Measurements from ENCODE around the gene HMCN2. TPM values are rescaled to one million over a fixed set of nuclear protein-coding genes. Genes with fewer than 3 reads are reported as not detected.

Gene HMCN2
- total RNA-seq, 1 donor from 2014 or later, result 5.8 TPM

- Mint-ChIP-seq H3K9me3 (peaks cover 11% of the 10 kb centered on the region), H3K4me1 (peaks cover 24% of the 10 kb centered on the region), H3K4me3 (no peak overlapping the region), H3K36me3 (peaks cover 3% of the 10 kb centered on the region), H3K27me3 (ENCODE audit: low read depth) (peaks cover 7% of the 10 kb centered on the region), H3K27ac (no peak overlapping the region)
- no peak for TF ChIP-seq CTCF (IDR thresholded peaks at IDR 0.05; ENCODE audit: unreplicated experiment)
- no peak for DNase-seq (ENCODE audit: low spot score in 2 of 2, unreplicated experiment in 2 of 2)
Observed at GRCh38 chr9:130442746-130443455, 177.3 kb downstream of the HMCN2 start.

GRCh38 chr9:130443456-130443801, 177.9 kb downstream of the HMCN2 start:
- peaks cover 28% of the 10 kb centered on the region for H3K4me1 Mint-ChIP-seq
- no peak overlapping the region for H3K27ac Mint-ChIP-seq
- H3K4me3 Mint-ChIP-seq, result peak overlapping the region; percentile 38
- DNase-seq (ENCODE audit: low spot score in 2 of 2, unreplicated experiment in 2 of 2), result no peak
- H3K27me3 Mint-ChIP-seq (ENCODE audit: low read depth), result peaks cover 7% of the 10 kb centered on the region
- H3K9me3 Mint-ChIP-seq, result peaks cover 11% of the 10 kb centered on the region
- H3K36me3 Mint-ChIP-seq, result peaks cover 3% of the 10 kb centered on the region
- no peak for TF ChIP-seq CTCF (IDR thresholded peaks at IDR 0.05; ENCODE audit: unreplicated experiment)

- H3K27ac Mint-ChIP-seq, result no peak overlapping the region
- H3K9me3 Mint-ChIP-seq, result peaks cover 11% of the 10 kb centered on the region
- peaks cover 3% of the 10 kb centered on the region for H3K36me3 Mint-ChIP-seq
- H3K4me3 Mint-ChIP-seq, result peak overlapping the region; percentile 38
- no peak for DNase-seq (ENCODE audit: low spot score in 2 of 2, unreplicated experiment in 2 of 2)
- TF ChIP-seq CTCF (IDR thresholded peaks at IDR 0.05; ENCODE audit: unreplicated experiment), result no peak
- H3K27me3 Mint-ChIP-seq (ENCODE audit: low read depth), result peaks cover 7% of the 10 kb centered on the region
- H3K4me1 Mint-ChIP-seq, result peaks cover 28% of the 10 kb centered on the region
Observed at GRCh38 chr9:130443840-130444492, 178.4 kb downstream of the HMCN2 start.

- H3K27me3 Mint-ChIP-seq (ENCODE audit: low read depth), result peaks cover 7% of the 10 kb centered on the region
- peaks cover 32% of the 10 kb centered on the region for H3K4me1 Mint-ChIP-seq
- TF ChIP-seq CTCF (IDR thresholded peaks at IDR 0.05; ENCODE audit: unreplicated experiment), result no peak
- H3K36me3 Mint-ChIP-seq, result peaks cover 3% of the 10 kb centered on the region
- DNase-seq (ENCODE audit: low spot score in 2 of 2, unreplicated experiment in 2 of 2), result peak; percentile 50 to 68
- H3K4me3 Mint-ChIP-seq, result peak within 1 kb of the TSS; percentile 80
- H3K27ac Mint-ChIP-seq, result peak within 1 kb of the TSS; percentile 97
- H3K9me3 Mint-ChIP-seq, result peaks cover 11% of the 10 kb centered on the region
Observed at GRCh38 chr9:130444565-130445221, 179.1 kb downstream of the HMCN2 start, which contains the start of gene ASS1. Gene ASS1 (plus strand): TSS chr9:130444961. CDS start chr9:130452229, 7,268 bp downstream.

- Mint-ChIP-seq H3K9me3 (peaks cover 11% of the 10 kb centered on the region), H3K4me3 (peak overlapping the region; percentile 80), H3K4me1 (peaks cover 36% of the 10 kb centered on the region), H3K27ac (peak overlapping the region; percentile 97), H3K27me3 (ENCODE audit: low read depth) (peaks cover 7% of the 10 kb centered on the region), H3K36me3 (peaks cover 3% of the 10 kb centered on the region)
- DNase-seq (ENCODE audit: low spot score in 2 of 2, unreplicated experiment in 2 of 2), result no peak
- no peak for TF ChIP-seq CTCF (IDR thresholded peaks at IDR 0.05; ENCODE audit: unreplicated experiment)
Observed at GRCh38 chr9:130445268-130445983, 179.9 kb downstream of the HMCN2 start.

Measured in mesothelial cell of epicardium (in vitro differentiated cells).